Activated naive CD8-positive, alpha-beta T cell (primary cell): Measurements from ENCODE around the gene MRGPRG.

Experiments used
- H3K27ac Mint-ChIP-seq: one replicate; pipeline ENCODE4 v1.8.0; 2021; ENCODE audit warnings: mixed read lengths
- H3K27me3 Mint-ChIP-seq: one replicate; pipeline ENCODE4 v1.8.0; 2021; ENCODE audit warnings: mixed read lengths
- H3K36me3 Mint-ChIP-seq: one replicate; pipeline ENCODE4 v1.8.0; 2021; ENCODE audit warnings: mixed read lengths
- H3K4me1 Mint-ChIP-seq: one replicate; pipeline ENCODE4 v1.8.0; 2021; ENCODE audit warnings: low read depth, mixed read lengths
- H3K4me3 Mint-ChIP-seq: one replicate; pipeline ENCODE4 v1.8.0; 2021; ENCODE audit warnings: mild to moderate bottlenecking, mixed read lengths
- H3K9me3 Mint-ChIP-seq: one replicate; pipeline ENCODE4 v1.8.0; 2021; ENCODE audit warnings: low read depth, mixed read lengths

Gene MRGPRG

GRCh38 chr11:3204141-3205015 is 14.2 kb downstream of the MRGPRG start:
- H3K4me1 Mint-ChIP-seq, result peaks cover 11% of the 10 kb centered on the region
- H3K9me3 Mint-ChIP-seq, result no peaks in the 10 kb centered on the region
- H3K27ac Mint-ChIP-seq, result no peak overlapping the region
- H3K27me3 Mint-ChIP-seq, result peaks cover 2% of the 10 kb centered on the region
- H3K36me3 Mint-ChIP-seq, result no peaks in the 10 kb centered on the region
- no peak overlapping the region for H3K4me3 Mint-ChIP-seq

- Mint-ChIP-seq H3K4me3 (no peak overlapping the region), H3K27me3 (peaks cover 2% of the 10 kb centered on the region), H3K27ac (no peak overlapping the region), H3K4me1 (peaks cover 11% of the 10 kb centered on the region), H3K36me3 (no peaks in the 10 kb centered on the region), H3K9me3 (no peaks in the 10 kb centered on the region)
These were observed 15.2 kb downstream of the MRGPRG start for GRCh38 chr11:3203221-3204043.

- Mint-ChIP-seq H3K4me1 (peaks cover 11% of the 10 kb centered on the region), H3K27me3 (peaks cover 2% of the 10 kb centered on the region), H3K9me3 (no peaks in the 10 kb centered on the region), H3K27ac (no peak overlapping the region), H3K4me3 (peak overlapping the region; percentile 70), H3K36me3 (no peaks in the 10 kb centered on the region)
These were observed 15.9 kb downstream of the MRGPRG start for GRCh38 chr11:3202759-3203158.

- H3K9me3 Mint-ChIP-seq, result no peaks in the 10 kb centered on the region
- H3K27me3 Mint-ChIP-seq, result peaks cover 2% of the 10 kb centered on the region
- peaks cover 11% of the 10 kb centered on the region for H3K4me1 Mint-ChIP-seq
- H3K36me3 Mint-ChIP-seq, result no peaks in the 10 kb centered on the region
- peak overlapping the region; percentile 70 for H3K4me3 Mint-ChIP-seq
- H3K27ac Mint-ChIP-seq, result no peak overlapping the region
These were observed 16.3 kb downstream of the MRGPRG start for GRCh38 chr11:3202305-3202704.

GRCh38 chr11:3201677-3202181 is 16.9 kb downstream of the MRGPRG start:
- Mint-ChIP-seq H3K27me3 (peaks cover 2% of the 10 kb centered on the region), H3K4me3 (no peak overlapping the region), H3K4me1 (peaks cover 11% of the 10 kb centered on the region), H3K9me3 (no peaks in the 10 kb centered on the region), H3K36me3 (no peaks in the 10 kb centered on the region), H3K27ac (no peak overlapping the region)

GRCh38 chr11:3201112-3201581 is 17.5 kb downstream of the MRGPRG start:
- H3K9me3 Mint-ChIP-seq, result no peaks in the 10 kb centered on the region

GRCh38 chr11:3200388-3201111 is 18.1 kb downstream of the MRGPRG start:
- Mint-ChIP-seq H3K27ac (no peak overlapping the region), H3K4me3 (no peak overlapping the region), H3K27me3 (peaks cover 2% of the 10 kb centered on the region), H3K4me1 (peaks cover 11% of the 10 kb centered on the region), H3K36me3 (no peaks in the 10 kb centered on the region), H3K9me3 (no peaks in the 10 kb centered on the region)

More at GRCh38 chr11:3201112-3201581, 17.5 kb downstream of the MRGPRG start:
- peaks cover 11% of the 10 kb centered on the region for H3K4me1 Mint-ChIP-seq
- H3K4me3 Mint-ChIP-seq, result no peak overlapping the region
- H3K27ac Mint-ChIP-seq, result no peak overlapping the region
- H3K27me3 Mint-ChIP-seq, result peaks cover 2% of the 10 kb centered on the region
- no peaks in the 10 kb centered on the region for H3K36me3 Mint-ChIP-seq

GRCh38 chr11:3199537-3200295 is 18.9 kb downstream of the MRGPRG start:
- Mint-ChIP-seq H3K36me3 (no peaks in the 10 kb centered on the region), H3K27ac (no peak overlapping the region), H3K27me3 (peaks cover 2% of the 10 kb centered on the region), H3K9me3 (no peaks in the 10 kb centered on the region), H3K4me1 (peaks cover 11% of the 10 kb centered on the region), H3K4me3 (no peak overlapping the region)

GRCh38 chr11:3198815-3199214 is 19.8 kb downstream of the MRGPRG start:
- Mint-ChIP-seq H3K4me1 (peaks cover 11% of the 10 kb centered on the region), H3K27ac (no peak overlapping the region), H3K36me3 (no peaks in the 10 kb centered on the region), H3K9me3 (no peaks in the 10 kb centered on the region), H3K4me3 (no peak overlapping the region), H3K27me3 (peaks cover 2% of the 10 kb centered on the region)

GRCh38 chr11:3197878-3198528 is 20.6 kb downstream of the MRGPRG start:
- Mint-ChIP-seq H3K27ac (no peak overlapping the region), H3K4me3 (no peak overlapping the region), H3K4me1 (peaks cover 11% of the 10 kb centered on the region), H3K27me3 (peaks cover 2% of the 10 kb centered on the region), H3K9me3 (no peaks in the 10 kb centered on the region), H3K36me3 (no peaks in the 10 kb centered on the region)

- no peak overlapping the region for H3K27ac Mint-ChIP-seq
- H3K36me3 Mint-ChIP-seq, result no peaks in the 10 kb centered on the region
- H3K27me3 Mint-ChIP-seq, result no peaks in the 10 kb centered on the region
- H3K4me3 Mint-ChIP-seq, result no peak overlapping the region
- peaks cover 6% of the 10 kb centered on the region for H3K4me1 Mint-ChIP-seq
- no peaks in the 10 kb centered on the region for H3K9me3 Mint-ChIP-seq
These were observed 21.4 kb downstream of the MRGPRG start for GRCh38 chr11:3197044-3197695.

GRCh38 chr11:3196161-3197043 is 22.2 kb downstream of the MRGPRG start:
- Mint-ChIP-seq H3K27me3 (no peaks in the 10 kb centered on the region), H3K27ac (no peak overlapping the region), H3K9me3 (no peaks in the 10 kb centered on the region), H3K36me3 (no peaks in the 10 kb centered on the region), H3K4me3 (no peak overlapping the region), H3K4me1 (peaks cover under 1% of the 10 kb centered on the region)
